GM19463 (cell line): ENCODE measurements around the gene LILRB3.
"Not testable (repeated sequence)": the region's sequence is repeated elsewhere in the genome, so short reads cannot be mapped to it uniquely, and the experiment has no call there.

ENCODE experiments used
- ATAC-seq: cut with Tn5 transposase; IDR thresholded peaks from one replicate; pipeline ENCODE4 v1.9.1; 2021; ENCODE audit warnings: mild to moderate bottlenecking, moderate library complexity; ENCODE audit not compliant: unreplicated experiment

The LILRB3 gene

DNA sequence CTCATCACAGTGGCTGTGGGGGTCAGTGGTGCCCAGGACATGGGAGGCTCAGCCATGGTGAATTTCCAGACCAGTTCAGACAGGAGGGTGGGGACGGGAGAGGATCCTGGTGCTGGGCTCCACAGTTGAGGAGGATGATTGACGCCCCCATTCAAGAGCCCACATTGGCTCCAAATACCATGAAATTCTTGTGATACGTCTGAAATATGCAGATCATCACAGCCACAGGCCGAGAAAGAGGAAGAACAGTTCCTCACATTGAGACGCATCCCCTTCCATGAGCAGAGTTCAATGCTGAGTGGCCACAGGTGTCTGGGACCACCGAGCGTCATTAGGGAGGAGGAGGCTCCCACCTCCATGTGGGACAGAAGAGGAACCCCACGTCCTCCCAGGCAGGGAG is 21.0 kb upstream of the LILRB3 start:
- ATAC-seq, result not testable (repeated sequence)

DNA sequence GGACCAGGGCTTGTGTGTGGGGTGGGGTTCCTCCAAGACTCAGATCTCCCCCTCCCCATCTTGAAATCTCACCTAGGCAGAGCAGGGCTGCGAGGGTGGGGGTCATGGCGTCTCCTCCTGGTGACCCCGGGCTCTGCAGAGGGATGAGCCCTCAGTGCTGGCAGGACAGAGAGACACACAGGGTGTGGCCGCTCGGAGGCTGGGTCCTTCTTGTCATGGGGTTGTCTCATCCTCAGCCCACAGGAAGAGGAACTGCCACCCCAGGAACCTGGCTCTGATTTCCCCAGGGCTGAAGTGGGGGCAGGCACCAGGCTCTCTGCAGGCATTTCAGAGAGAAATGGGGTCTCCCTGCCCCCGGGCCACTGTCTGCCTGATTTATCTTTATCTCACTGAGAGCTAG is 19.8 kb upstream of the LILRB3 start, which contains the start of gene LILRA6:
Gene LILRA6, minus strand, starts transcription at position 145 of the 400 bp plus-strand sequence.
- not testable (repeated sequence) for ATAC-seq

DNA sequence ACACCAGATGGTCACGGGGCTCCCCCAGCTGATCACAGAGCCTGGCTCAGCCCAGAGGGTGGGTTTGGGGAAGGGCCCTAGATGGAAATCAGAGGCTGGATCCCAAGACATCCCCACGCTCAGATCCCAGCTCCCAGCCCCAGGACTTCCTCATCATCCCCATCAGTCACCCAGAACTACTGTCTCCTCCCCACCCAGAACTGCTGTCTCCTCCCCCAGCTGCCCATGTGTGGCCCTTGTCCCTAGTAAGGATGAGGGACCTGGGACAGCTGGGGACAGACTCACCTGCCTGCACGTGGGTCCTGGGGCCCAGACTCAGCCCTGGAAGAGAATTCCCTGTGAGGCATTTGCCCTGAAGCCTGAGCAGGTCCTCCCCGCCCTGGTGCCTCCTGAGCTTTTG is 19.4 kb upstream of the LILRB3 start:
- not testable (repeated sequence) for ATAC-seq

DNA sequence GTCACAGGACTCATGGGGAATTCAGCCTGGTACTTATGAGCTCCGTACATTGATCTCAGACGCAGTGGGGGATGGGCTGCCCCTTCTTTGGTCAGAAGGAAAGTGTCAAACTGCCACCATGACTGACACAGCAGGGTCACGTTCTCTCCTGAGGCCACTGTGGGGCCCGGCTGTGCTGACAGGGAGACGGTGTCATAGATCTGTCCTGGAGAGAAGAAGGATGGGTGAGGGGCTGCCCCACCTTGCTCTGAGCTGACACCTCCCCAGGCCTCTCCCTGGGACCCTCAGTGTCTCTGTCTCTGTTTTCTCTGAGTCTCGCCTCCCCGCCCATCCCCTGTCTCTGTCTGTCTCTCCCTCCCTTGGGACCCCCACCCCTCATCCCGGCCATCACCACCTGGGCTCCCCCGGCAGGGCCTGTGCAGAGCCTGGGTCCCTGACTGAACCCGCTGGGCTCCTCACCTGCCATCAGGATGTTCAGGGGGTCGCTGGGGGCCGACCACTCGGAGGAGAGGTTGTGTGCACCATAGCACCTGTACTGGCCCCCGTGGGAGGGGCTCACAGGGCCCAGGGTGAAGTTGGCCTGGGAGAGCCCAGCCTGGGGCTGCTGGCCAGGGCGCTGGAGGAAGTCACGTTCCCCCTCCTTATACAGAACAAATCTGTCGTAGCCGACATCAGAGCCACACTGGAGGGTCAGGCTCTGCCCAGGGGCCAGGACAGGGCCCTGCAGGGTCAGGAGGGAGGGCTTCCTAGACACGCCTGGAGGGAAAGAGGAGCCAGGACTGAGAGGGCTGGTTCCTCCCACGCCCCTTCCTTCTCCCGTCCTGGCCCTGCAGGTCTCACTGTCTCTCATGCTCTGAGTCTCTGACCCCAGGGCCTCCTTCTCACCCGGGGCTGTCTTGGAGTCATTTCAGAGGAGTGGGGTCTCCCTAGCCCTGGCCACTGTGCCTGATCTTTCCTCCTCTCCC is 17.8 kb upstream of the LILRB3 start:
- not testable (repeated sequence) for ATAC-seq

DNA sequence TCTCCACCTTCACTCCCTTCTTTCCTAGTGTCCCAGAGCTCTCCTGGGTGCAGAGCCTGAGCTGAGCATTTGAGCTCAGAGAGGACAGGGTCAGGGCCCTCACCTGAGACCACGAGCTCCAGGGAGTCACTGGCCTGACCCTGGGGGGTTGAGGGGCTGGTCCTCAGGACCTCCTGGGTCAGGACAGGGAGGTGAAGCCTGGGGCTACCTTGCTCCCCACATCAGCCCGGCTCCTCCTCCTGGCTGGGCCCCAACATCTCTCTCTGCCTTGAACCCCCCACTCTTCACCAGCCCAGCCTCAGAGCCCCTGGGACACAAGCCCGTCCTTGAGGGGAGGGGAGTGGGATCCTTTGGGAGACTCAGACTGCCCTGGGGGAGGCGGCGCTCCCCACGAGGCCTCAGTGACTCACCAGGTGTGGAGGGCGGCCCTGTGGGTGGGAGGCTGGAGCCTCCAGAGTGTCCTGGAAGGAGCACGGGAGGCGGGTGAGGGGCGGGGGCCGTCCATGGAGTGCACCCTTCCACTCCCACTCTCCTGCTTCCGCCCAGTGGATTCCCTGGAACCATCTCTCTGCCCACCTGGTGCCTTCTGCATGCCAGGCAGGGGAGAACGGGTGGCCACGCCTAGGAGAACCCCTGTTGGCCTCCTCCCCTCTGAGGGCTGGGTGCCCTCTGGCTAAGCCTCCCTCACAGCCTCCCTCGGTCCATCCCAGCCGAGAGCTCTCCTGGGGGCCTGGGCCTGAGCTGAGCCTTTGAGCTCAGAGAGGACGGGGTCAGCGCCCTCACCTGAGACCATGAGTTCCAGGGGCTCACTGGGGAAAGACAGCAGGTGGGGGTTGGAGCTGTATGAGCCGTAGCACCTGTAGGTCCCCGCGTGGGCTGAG is 16.9 kb upstream of the LILRB3 start:
- ATAC-seq, result not testable (repeated sequence)

DNA sequence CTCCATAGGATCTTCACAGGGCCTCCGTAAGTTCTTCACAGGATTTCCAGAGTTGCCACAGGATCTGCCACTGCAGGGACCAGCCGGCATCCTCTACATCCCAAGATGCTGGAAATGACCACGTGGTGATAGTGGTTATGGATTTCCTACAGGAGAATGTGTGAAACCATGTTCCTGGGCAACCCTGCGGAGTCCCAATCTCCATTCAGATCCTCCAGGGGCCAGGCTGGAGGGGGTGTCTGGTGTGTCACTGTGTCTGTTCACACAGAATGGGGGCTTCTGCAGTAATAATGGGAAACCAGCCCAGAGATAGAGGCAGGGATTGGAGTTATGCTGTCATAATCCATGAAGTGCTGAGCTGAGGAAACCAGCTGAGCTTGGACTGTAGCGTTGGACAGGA is 11.1 kb upstream of the LILRB3 start:
- ATAC-seq, result no peak

DNA sequence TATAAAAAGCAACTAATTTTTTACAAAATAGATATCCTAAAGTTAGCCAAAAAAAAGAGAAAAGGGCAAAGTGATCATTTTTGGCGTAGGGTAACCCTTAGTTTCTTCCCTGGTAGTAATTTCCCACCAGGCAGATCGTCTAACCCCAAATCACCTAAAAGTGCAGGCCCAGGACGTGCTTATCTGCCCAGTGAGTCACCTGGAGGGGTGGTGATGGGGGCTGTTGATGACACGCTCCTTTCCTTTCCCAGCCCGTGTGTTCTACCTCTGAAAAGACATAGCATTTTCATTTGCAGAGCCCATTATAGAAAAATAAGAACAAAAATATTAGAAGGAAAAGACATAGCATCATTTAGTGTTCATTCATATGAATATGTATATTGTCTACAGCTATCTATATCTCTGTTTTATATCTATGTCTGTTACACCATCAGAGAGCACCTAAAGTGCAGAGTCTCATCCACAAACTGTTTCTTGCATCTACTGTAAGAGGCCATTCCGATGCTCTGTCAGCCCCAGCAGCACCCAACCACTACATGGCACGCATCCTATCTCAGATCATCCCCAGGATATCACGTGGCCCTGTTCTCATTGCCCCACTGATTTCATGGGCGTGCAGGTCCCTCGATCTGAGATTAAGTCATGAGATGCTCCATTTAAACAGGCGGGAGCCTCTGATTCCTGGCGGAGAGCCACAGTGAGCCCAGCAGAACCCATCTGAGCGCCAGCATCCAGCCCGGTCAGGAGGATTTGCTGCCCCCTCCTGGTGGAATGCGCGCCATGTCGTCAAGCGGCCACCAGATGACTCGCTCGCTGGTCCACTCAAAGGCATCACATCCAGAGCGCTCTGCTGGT is 8.5 kb upstream of the LILRB3 start:
- peak; percentile 51 for ATAC-seq

DNA sequence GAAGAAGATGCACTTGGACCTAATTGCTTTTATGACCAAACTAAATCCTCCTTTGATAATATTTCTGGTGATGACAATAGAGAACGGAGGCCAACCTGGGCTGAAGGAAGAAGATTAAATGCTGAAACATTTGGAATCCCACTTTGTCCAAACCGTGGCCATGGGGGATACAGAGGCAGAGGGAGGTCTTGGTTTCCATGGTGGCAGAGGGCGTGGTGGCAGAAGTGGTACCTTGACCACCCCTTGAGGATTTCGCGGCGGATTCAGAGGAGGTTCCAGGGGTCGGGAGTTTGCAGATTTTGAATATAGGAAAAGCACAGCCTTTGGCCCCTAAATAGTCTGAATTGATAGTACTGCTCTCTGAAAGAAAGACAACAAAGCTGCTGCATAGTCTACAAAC is 7.2 kb upstream of the LILRB3 start:
- no peak for ATAC-seq

DNA sequence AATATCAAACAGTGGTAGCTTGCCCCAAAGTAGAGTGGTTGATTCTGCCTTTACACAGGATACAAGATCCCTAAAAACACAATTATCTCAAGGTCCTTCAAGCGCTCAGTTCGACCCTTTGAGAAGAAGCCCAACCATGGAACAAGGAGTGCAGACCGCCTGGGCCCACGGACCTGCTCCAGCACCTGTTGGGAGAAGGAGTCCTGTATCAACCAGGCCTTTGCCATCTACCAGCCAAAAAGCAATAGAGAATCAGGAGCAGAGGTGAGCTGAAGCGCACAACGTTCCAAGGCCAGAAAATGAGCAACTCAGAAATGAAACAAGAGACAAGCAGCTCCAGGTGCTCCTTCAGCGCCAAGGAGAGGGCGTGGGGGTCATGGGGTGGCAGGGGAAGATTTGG is 6.3 kb upstream of the LILRB3 start:
- ATAC-seq, result no peak

DNA sequence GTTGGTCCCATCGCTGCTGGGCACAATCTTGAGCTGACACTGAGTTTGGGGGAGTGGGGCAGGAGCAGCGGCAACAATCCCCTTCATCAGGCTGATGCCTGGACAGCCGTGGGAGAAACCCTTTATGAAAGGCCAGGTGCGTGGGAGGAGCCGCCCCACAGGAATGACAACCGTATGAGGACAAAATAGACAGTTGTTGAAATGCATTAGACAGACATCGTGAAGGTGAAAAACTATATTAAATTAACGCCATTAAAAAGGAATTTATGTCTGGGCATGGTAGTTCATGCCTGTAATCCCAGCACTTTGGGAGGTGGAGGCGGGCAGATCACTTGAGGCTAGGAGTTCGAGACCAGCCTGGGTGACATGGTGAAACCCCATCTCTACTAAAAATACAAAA is 1.8 kb upstream of the LILRB3 start:
- ATAC-seq, result not testable (repeated sequence)

DNA sequence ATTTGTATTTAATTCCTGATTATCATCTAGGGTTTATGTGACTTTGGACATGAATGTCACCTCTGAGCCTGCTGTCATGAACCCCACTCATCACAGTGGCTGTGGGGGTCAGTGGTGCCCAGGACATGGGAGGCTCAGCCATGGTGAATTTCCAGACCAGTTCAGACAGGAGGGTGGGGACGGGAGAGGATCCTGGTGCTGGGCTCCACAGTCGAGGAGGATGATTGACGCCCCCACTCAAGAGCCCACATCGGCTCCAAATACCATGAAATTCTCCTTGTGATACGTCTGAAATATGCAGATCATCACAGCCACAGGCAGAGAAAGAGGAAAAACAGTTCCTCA is 1.1 kb upstream of the LILRB3 start:
- not testable (repeated sequence) for ATAC-seq

DNA sequence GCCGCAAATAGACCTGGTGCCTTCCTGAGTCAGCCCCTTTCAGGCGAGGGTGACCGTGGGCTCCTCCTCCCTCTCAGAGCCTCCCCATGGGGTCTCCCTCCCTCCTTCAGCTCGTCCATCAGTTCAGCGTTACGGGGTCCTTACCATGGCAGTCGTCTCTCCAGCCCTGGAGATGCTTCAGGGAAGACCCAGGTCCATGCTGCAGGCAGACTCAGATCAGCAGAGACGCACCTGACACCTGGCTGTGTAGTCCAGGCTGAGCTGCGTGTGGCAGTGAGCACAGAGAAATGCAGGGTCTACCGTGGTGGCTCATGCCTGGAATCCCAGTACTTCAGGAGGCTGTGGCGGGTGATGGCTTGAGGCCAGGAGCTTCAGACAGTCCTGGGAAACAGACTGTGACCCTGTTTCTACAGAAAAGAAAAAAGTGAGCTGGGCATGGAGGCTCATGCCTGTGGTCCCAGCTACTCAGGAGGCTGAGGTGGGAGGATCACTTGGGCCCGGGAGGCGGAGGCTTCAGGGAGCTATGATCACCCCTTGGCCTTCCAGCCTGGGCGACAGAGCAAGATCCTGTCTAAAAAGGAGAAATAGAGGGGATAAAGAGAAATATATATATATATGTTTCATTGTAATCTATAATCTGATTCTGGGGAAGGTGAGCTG is 600 bp upstream of the LILRB3 start:
- ATAC-seq, result not testable (repeated sequence)

DNA sequence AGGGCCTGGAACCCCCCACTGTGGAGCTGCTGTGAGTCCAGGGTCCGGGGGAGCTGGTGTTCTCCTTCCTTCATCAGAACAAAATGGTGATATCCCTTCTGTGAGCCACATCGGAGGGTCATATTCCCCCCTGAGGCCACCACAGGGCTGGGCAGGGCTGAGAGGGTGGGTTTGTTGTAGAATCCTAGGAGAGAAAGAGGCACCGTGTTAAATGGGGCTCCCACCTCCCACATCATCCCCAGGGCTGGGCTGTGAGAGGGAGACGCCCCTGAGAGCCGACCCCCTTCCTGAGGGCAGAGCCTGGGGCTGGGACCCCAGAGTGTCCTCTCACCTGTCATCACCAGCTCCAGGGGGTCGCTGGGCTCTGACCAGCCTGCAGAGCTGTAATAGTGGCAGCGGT is 860 bp downstream of the LILRB3 start:
- not testable (repeated sequence) for ATAC-seq

DNA sequence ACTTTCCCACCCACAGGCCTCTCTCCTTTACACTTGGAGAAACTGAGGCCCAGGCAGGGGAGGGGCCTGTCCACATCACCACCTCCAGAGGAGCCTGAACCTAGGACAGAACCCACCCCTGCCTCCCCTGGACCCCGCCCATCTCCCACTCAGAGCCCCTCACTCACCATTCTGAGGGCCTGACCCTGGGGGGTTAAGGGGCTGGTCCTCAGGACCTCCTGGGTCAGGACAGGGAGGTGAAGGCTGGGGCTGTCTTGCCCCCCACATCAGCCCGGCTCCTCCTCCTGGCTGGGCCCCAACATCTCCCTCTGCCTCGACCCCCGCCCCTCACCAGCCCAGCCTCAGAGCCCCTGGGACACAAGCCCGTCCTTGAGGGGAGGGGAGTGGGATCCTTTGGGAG is 3.1 kb downstream of the LILRB3 start:
- ATAC-seq, result not testable (repeated sequence)

DNA sequence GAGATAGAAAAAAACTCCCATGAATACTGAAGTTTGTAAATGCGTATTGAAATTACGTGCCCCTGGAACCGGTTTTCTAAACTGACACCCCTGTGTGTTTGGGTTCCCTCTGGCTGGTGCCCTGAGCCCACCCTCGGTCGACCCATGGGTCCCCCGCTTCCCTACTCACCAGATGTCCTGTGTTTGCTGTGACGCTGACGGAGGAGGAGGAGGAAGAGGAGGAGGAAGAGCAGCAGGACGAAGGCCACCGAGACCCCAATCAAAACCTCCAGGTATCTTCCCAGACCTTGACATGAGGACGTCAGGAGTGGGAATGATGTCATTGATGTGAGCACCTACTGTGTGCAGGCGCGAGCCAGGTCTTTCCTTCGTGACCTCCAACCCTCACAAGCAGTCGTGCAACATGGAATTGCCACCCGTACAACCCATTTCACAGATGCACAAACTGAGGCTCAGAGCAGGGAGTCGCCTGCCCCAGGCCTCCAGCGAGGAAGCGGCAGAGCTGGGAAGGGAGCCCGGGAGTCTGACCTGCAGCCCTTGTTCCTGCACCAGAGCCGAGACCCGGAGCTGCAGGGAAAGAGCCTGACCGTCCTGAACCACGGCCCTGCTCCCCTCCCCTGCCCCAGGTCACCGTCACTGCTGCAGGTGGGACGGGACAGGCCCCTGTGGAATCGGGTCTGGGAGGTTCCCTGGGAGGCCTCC is 3.7 kb downstream of the LILRB3 start:
- no peak for ATAC-seq

DNA sequence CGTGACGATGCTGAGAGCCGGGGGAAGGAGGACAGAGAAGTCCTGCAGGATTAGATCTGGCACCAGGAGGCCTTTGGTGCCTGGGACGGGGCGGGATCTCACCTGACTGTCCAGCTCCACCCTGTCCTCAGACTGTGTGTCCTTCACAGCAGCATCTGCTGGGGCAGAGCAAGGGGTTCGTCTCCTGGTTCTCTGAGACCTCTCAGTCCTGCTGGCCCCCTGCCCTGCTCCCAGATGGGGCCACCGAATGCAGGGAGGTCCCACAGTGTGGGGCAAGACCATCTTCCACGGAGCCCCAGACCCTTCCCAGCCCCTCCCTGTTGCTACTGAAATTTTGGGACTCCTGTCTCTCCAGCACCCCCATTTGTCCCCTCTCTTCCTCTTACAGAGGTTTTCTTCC is 4.5 kb downstream of the LILRB3 start:
- no peak for ATAC-seq

DNA sequence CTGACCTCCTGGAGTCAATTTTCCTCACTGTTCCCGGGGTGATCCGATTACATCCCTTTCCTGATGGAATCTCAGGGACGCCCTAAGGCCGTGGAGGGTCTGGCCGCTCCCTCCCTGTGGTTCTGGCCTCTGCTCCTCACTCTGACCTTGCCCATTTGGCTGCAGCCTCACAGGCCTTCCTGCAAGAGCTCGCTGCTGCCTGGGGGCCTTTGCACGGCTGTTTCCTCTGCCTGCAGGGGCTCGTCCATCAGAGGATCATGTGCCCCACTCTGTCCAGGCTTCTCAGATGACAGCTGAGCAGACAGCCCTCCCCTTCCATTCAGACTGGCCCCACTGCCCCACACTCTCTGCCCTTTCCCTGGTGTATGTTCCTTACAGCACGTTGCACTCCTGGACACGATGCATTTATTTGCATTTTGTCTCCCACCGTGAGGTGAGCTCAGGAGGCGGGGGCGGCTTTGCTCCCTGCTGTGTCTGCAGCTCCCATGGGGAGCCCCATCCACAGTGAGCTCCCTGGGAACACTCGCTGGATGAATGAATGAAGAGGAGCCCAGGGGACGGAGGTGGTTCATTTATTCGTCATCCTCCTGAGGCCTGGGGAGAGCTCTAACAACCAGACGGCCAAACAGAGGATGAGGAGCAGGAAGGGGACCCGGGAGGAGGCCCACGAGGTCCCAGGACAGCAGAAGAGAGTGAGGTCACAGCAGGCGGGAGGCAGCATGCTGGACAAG is 5.1 kb downstream of the LILRB3 start:
- not testable (repeated sequence) for ATAC-seq

DNA sequence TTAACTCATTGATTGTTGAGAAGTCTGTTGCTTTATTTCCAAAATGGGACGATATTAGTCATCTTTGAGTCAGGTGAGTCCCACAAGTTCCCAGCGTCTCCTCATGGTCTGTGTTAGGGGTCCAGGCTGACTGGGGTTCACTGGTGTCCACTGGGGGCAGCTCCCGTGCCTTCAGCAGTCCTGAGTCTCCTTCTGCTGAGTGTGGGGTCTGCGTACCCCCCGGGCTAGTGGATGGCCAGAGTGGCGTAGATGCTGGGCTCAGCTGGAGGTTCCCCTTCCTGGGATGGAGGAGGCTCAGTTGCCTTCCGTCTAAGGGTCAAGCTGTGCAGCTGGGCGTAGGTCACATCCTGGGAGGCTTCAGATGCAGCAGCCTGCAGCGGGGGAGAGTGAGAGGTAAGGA is 5.9 kb downstream of the LILRB3 start:
- ATAC-seq, result no peak

DNA sequence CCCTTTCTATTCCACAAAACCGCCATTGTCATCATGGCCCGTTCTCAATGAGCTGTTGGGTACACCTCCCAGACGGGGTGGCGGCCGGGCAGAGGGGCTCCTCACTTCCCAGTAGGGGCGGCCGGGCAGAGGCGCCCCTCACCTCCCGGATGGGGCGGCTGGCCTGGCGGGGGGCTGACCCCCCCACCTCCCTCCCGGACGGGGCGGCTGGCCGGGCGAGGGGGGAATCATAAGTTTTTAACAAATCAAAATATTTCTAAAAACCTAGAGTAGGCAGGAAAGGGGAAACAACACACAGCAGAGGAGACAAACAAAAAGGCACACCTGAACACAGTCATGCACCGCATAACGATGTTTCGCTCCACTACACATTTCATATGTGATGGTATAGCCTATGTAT is 8.1 kb downstream of the LILRB3 start:
- not testable (repeated sequence) for ATAC-seq
